Embryonic facial prominence (tissue), 1 donor: ENCODE measurements around the gene GIPC1.

Experiments used
- DNase-seq: peaks from one replicate; pipeline ENCODE4 v3.0.0-alpha.2; 2016; ENCODE audit errors: extremely low spot score

The GIPC1 gene

DNA sequence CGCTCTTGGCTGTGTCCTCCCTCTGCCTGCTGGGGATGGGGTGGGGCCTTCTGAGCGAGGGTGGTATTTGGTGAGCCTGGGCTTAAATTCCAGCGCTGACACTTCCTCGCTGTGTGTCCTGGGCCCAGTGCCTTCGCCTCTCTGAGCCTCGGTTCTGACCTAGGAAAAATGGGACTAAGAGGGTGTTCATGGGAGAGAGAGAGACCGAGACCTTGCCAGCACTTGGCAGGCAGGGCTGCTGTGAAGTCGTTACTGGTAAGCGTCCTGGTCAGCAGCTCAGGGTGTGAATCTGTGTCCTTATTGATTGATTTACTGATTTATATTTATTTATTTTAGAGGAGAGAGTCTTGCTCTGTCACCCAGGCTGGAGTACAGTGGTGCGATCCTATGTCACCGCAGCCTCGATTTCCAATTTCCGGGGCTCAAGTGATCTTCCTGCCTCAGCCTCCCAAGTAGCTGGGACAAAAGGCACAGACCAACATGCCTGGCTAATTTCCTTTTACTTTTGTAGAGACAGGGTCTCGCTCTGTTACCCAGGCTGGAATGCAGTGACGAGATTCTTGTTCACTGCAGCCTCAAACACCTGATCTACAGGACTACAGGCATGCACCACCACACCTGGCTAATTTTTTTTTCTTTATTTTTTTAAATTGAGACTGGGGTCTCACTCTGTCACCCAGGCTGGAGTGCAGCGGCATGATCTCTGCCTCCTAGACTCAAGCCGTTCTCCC lies 60.4 kb downstream of the GIPC1 start:
- no peak for DNase-seq

DNA sequence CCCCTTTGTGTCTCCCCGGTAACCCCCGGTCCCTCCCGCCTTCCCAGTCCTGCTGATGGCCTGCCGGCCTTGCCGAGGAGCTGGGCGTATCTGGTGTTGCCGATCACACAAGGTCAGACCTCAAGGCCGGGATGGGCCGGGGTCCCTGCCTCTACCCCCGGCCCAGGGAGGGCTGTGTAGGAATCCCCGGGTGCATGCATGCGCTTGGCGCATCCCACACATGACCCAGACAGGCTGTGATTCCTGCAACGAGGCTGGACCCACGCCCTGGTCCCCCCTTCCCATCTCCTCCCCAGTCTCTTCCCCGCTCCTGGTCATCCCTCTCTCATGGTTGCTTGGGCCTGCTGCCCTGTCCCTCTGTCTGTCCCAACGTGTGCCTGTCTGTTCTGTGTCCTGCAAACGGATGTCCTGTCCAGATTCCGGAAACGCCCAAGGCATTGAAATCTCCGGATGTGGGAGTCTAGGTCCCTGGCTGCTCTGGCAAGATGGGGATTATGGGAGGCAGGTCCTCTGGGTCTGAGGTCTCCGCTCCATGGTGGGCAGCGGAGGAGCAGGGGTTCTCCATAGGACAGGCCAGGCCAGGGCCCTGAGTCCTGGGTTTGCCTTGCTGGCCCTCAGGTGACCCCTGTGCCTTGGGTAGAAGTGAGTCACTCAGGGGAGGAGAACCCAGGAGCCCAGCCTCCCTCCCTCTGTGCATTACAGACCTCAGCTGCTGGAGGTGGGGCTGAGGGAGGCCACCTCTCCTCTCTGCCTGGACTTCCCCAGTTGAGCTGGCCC lies 61.2 kb downstream of the GIPC1 start:
- DNase-seq: no peak

DNA sequence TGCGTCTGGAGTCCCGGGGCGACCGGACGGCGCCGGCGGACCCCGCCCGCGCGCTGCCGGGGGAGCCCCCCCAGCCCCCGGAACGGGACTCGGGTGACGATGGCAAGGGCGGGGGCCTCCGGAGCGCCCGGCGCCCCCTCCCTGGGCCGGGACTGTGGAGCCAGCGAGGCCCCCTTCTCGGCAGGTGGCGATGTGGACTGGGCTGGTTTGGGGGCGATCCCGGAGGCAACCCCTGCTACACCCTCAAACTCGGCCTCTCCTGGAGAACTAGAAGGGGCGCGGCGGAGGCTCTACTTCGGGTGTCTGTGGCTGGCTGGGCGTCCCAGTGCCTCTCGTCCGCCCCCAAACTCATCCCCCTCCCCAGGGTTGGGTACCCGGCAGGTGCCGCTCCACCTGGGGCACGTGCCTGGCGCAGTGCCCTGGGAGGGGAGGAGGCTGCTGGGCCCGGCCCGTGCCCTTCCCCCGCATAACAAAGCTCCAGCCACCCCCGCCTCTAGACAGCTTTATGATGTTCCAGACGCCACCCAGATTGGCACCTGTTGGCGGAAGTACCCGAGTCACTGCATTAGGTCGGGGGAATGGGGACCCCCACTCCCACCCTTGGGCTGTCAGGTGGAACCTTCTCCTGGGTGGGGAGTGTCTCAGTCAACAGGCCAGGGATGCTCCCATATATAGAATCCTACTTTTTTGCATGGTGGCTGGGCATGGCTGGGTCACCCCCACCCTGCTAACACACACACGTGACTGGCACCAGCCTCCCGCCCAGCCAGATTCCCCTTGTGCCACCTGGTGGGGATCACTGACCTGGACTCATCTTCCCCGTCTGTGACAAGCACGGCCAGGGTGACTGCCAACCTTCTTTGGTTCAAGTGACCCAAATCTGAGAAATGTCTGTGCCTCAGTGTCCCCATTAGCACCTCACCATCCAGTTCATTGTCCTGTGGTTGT lies 62.1 kb downstream of the GIPC1 start:
- DNase-seq: no peak

DNA sequence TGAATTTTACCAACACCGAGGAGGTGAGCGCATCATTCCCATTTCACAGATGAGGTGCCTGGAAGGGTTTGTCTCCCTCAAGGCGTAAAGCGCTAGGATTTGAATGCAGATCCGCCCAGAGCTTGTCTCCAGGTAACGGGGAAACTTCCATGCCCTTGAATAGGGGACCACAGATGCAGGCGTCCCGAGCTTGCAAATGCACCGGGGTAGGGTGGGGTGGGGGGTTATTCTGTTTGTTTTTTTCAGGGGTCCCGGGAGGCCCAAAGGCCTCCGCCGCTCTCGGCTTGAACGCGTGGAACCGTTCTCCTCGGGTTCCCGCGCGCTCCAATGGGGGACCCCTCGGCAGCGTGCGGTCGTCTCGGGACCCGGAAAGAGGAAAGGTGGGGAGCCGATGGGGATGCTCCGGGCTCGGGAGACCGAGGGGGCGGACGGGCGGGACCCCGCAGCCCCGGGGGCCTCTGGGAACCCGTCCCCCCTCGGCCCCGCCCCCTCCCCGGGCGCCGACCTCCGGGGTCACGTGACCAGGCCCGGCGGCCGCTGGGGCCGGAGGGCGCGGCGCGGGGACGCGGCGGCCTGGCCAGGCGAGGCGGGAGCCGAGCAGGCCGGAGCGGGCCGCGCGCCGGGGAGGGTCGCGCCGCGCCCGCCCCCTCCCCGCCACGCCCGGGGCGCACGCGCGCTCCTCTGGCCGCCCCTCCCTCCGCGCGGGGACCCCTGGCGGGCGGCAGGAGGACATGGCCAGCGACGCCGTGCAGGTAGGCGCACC lies 63.0 kb downstream of the GIPC1 start, which contains the start of gene PKN1:
Gene PKN1 (plus strand): TSS at position 516 of the 763 bp plus-strand sequence. CDS start 216 bp downstream, at position 732.
- DNase-seq: no peak

DNA sequence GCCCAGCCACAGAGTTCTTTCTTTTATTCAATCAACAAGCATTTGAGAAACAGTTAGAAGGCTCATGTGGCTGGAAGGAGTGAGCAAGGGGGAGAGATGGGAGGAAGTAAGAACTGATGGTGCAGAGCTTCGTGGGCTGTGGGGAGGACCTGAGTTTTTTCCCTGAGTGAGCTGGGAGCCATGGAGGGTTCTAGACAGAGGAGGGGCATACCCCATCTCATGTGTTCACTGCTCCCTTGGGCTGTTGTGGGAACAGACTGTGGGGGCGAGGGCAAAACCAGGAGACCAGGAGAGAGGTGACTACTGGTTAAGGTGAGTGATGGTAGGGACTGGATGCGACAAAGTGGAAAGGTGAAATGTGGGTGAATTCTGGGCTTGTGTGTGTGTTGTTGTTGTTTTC lies 65.2 kb downstream of the GIPC1 start:
- no peak for DNase-seq

DNA sequence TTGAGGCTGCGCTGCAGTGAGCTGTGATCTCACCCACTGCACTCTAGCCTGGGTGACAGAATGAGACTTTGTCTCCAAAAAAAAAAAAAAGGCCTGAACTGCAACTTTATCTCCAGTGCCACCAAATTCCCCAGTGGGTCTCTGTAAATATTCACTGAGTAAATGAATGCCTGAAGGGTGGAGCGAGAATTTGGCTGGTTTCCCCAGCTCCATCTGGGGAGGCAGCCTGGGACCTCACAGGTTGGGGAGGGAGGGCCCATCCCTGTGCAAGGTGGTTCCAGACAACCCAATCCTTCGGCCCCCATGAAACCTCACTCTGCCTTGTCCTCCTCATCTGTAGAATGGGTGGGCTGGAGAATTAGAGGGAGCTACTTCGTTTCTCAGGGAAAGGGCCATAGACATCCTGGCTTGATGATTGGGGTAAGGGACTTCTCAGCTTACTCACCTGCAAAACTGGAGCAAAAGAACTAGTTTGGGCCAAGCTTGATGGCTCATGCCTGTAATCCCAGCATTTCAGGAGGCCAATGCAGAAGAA lies 67.0 kb downstream of the GIPC1 start:
- DNase-seq: no peak
